HG03097 (cell line): Measurements from ENCODE around the gene PDE6C.

Experiments
- ATAC-seq: cut with Tn5 transposase; IDR thresholded peaks from one replicate; pipeline ENCODE4 v1.9.1; 2021; ENCODE audit not compliant: unreplicated experiment, low FRiP score

PDE6C gene

GRCh38 chr10:93593749-93594148 is 18.6 kb upstream of the PDE6C start:
- no peak for ATAC-seq

GRCh38 chr10:93594518-93594917 is 17.8 kb upstream of the PDE6C start:
- ATAC-seq, result no peak

- no peak for ATAC-seq
These were observed 16.8 kb upstream of the PDE6C start for GRCh38 chr10:93595378-93596161.

- no peak for ATAC-seq
These were observed 15.8 kb upstream of the PDE6C start for GRCh38 chr10:93596539-93596938.

- no peak for ATAC-seq
These were observed 15.2 kb upstream of the PDE6C start for GRCh38 chr10:93597075-93597599.

GRCh38 chr10:93598157-93598556 is 14.2 kb upstream of the PDE6C start:
- ATAC-seq, result no peak

GRCh38 chr10:93599335-93599734 is 13.0 kb upstream of the PDE6C start:
- ATAC-seq, result no peak

- no peak for ATAC-seq
These were observed 12.6 kb upstream of the PDE6C start for GRCh38 chr10:93599778-93600177.

GRCh38 chr10:93600446-93601145 is 11.7 kb upstream of the PDE6C start:
- ATAC-seq, result no peak

GRCh38 chr10:93601146-93601773 is 11.1 kb upstream of the PDE6C start, which contains the start of gene RBP4:
Gene RBP4, minus strand, starts transcription at chr10:93601235. Its CDS starts 207 bp downstream, at chr10:93601028.
- ATAC-seq, result no peak

- ATAC-seq, result no peak
These were observed 10.6 kb upstream of the PDE6C start for GRCh38 chr10:93601774-93602162.

GRCh38 chr10:93603023-93603422 is 9.3 kb upstream of the PDE6C start:
- no peak for ATAC-seq

- ATAC-seq, result no peak
These were observed 8.2 kb upstream of the PDE6C start for GRCh38 chr10:93604146-93604545.

GRCh38 chr10:93608421-93608820 is 3.9 kb upstream of the PDE6C start:
- ATAC-seq, result no peak

- no peak for ATAC-seq
These were observed 789 bp downstream of the PDE6C start for GRCh38 chr10:93613126-93613525.

GRCh38 chr10:93614101-93614825 is 1.9 kb downstream of the PDE6C start:
- ATAC-seq, result no peak

- no peak for ATAC-seq
These were observed 3.4 kb downstream of the PDE6C start for GRCh38 chr10:93615576-93616235.

- ATAC-seq, result no peak
These were observed 8.6 kb downstream of the PDE6C start for GRCh38 chr10:93620925-93621324.

- ATAC-seq, result no peak
These were observed 10.6 kb downstream of the PDE6C start for GRCh38 chr10:93622942-93623341.

- ATAC-seq, result no peak
These were observed 16.5 kb downstream of the PDE6C start for GRCh38 chr10:93628858-93629257.
